ENCODE results near the gene PTS. TPM values are rescaled to one million over a fixed set of nuclear protein-coding genes. Genes with fewer than 3 reads are reported as not detected.

Gene PTS
- total RNA-seq, 1 donor from 2014 or later, result 108 TPM

- H3K27me3 ChIP-seq, result no peaks in the 10 kb centered on the region
- no peak overlapping the region for H3K4me3 ChIP-seq
- no peak overlapping the region for H3K4me2 ChIP-seq
- no peaks in the 10 kb centered on the region for H3K27me3 Mint-ChIP-seq (ENCODE audit: insufficient read depth, low read depth)
- TF ChIP-seq CTCF (IDR thresholded peaks at IDR 0.05), result no peak
- TF ChIP-seq EZH2phosphoT487 (IDR thresholded peaks at IDR 0.05), result no peak
- no peak for TF ChIP-seq EZH2 (IDR thresholded peaks at IDR 0.05)
- H3K4me1 ChIP-seq, result no peaks in the 10 kb centered on the region
- no peak overlapping the region for H3K4me3 Mint-ChIP-seq
- no peaks in the 10 kb centered on the region for H3F3A ChIP-seq (ENCODE audit: low read depth)
- no peaks in the 10 kb centered on the region for H3K36me3 ChIP-seq
- no peak overlapping the region for H2AFZ ChIP-seq (replicated peaks)
- H3K4me1 Mint-ChIP-seq, result no peaks in the 10 kb centered on the region
- H3K9ac ChIP-seq, result no peak overlapping the region
- peaks cover 20% of the 10 kb centered on the region for H3K36me3 Mint-ChIP-seq
- DNase-seq (ENCODE audit: low spot score), result no peak
- H3K9me3 Mint-ChIP-seq, result no peaks in the 10 kb centered on the region
- no peak overlapping the region for H3K27ac ChIP-seq
- no peaks in the 10 kb centered on the region for H3K9me3 ChIP-seq (ENCODE audit: low read depth)
- no peaks in the 10 kb centered on the region for H4K20me1 ChIP-seq (ENCODE audit: low read depth)
- H3K79me2 ChIP-seq (ENCODE audit: low read depth), result no peaks in the 10 kb centered on the region
- H3K27ac Mint-ChIP-seq, result no peak overlapping the region
Measured at GRCh38 chr11:112235750-112236390, 9.6 kb downstream of the PTS start.

GRCh38 chr11:112237451-112237850 is 11.2 kb downstream of the PTS start:
- Histone ChIP-seq H3F3A (ENCODE audit: low read depth) (no peaks in the 10 kb centered on the region), H3K79me2 (ENCODE audit: low read depth) (no peaks in the 10 kb centered on the region), H3K36me3 (no peaks in the 10 kb centered on the region), H3K4me3 (no peak overlapping the region), H3K9ac (peak overlapping the region; percentile 20), H3K27me3 (no peaks in the 10 kb centered on the region), H2AFZ (replicated peaks) (no peak overlapping the region), H3K27ac (no peak overlapping the region), H4K20me1 (ENCODE audit: low read depth) (no peaks in the 10 kb centered on the region), H3K9me3 (ENCODE audit: low read depth) (no peaks in the 10 kb centered on the region), H3K4me2 (no peak overlapping the region), H3K4me1 (no peaks in the 10 kb centered on the region)
- DNase-seq (ENCODE audit: low spot score), result no peak
- peaks cover 21% of the 10 kb centered on the region for H3K36me3 Mint-ChIP-seq
- no peaks in the 10 kb centered on the region for H3K4me1 Mint-ChIP-seq
- no peaks in the 10 kb centered on the region for H3K9me3 Mint-ChIP-seq
- peaks cover 1% of the 10 kb centered on the region for H3K27me3 Mint-ChIP-seq (ENCODE audit: insufficient read depth, low read depth)
- no peak overlapping the region for H3K27ac Mint-ChIP-seq
- H3K4me3 Mint-ChIP-seq, result no peak overlapping the region
- TF ChIP-seq CTCF (IDR thresholded peaks at IDR 0.05) (no peak), EZH2phosphoT487 (IDR thresholded peaks at IDR 0.05) (no peak), EZH2 (IDR thresholded peaks at IDR 0.05) (no peak)

GRCh38 chr11:112238041-112238440 is 11.8 kb downstream of the PTS start:
- H3K27me3 ChIP-seq, result no peaks in the 10 kb centered on the region
- H3K4me3 ChIP-seq, result no peak overlapping the region
- no peaks in the 10 kb centered on the region for H3K79me2 ChIP-seq (ENCODE audit: low read depth)
- DNase-seq (ENCODE audit: low spot score), result no peak
- Mint-ChIP-seq H3K4me1 (no peaks in the 10 kb centered on the region), H3K27me3 (ENCODE audit: insufficient read depth, low read depth) (peaks cover 2% of the 10 kb centered on the region), H3K4me3 (no peak overlapping the region), H3K9me3 (no peaks in the 10 kb centered on the region), H3K27ac (no peak overlapping the region), H3K36me3 (peaks cover 26% of the 10 kb centered on the region)
- H4K20me1 ChIP-seq (ENCODE audit: low read depth), result no peaks in the 10 kb centered on the region
- no peaks in the 10 kb centered on the region for H3K9me3 ChIP-seq (ENCODE audit: low read depth)
- H3K36me3 ChIP-seq, result no peaks in the 10 kb centered on the region
- H3F3A ChIP-seq (ENCODE audit: low read depth), result no peaks in the 10 kb centered on the region
- no peak overlapping the region for H3K27ac ChIP-seq
- no peaks in the 10 kb centered on the region for H3K4me1 ChIP-seq
- no peak for TF ChIP-seq EZH2 (IDR thresholded peaks at IDR 0.05)
- no peak for TF ChIP-seq CTCF (IDR thresholded peaks at IDR 0.05)
- TF ChIP-seq EZH2phosphoT487 (IDR thresholded peaks at IDR 0.05), result no peak
- no peak overlapping the region for H2AFZ ChIP-seq (replicated peaks)
- H3K4me2 ChIP-seq, result no peak overlapping the region
- H3K9ac ChIP-seq, result no peak overlapping the region

Measured in neural progenitor cell (in vitro differentiated cells).